HepG2 (cell line): ENCODE results near the gene ZNF213. TPM values are rescaled to one million over a fixed set of nuclear protein-coding genes. Genes with fewer than 3 reads are reported as not detected.

Experiments used
- ATAC-seq: fragments of 200-7000 bp; cut with Tn5 transposase; 3 replicates; pipeline ENCODE4 v1.9.1; 2020; ENCODE audit warnings: mild to moderate bottlenecking, moderate library complexity
- BruUV-seq: library from RNA; stranded (reverse); fragments of 400-500 nt; replicated peaks from 2 replicates; lab custom pipeline; 2021; lab: Mats Ljungman, UMichigan
- CTCF ChIA-PET: fragments of 300-600 bp; formaldehyde crosslinking; extraction: SDS; loops from one replicate; lab custom pipeline; 2021; ENCODE audit warnings: low total read pairs, inconsistent platforms, low intra/inter-chr PET ratio; lab: Yijun Ruan, JAX
- POLR2A ChIA-PET: fragments of 350-600 bp; sonication (Branson Sonifier 250); formaldehyde crosslinking; loops from one replicate; lab custom pipeline; 2020; ENCODE audit warnings: antibody characterized with exemption, inconsistent platforms; lab: Yijun Ruan, JAX
- DNase-seq: peaks from one replicate; pipeline ENCODE4 v3.0.0-alpha.2; 2015; ENCODE audit warnings: low spot score
- FAIRE-seq: peaks from 3 replicates; lab custom pipeline; 2011; peaks lifted over from hg19 to GRCh38; lab: Jason Lieb, UNC
- H2AFZ ChIP-seq: one replicate; pipeline ENCODE4 v1.6.1; 2011; ENCODE audit warnings: low read length, inconsistent platforms
- H3K27ac ChIP-seq: fragments of 300-600 bp; 3 replicates; pipeline ENCODE4 v1.8.0; 2011; ENCODE audit warnings: mixed run types, mild to moderate bottlenecking, mixed read lengths, low read length, inconsistent platforms; ENCODE audit not compliant: insufficient read depth; ENCODE audit errors: extremely low read length
- H3K27me3 ChIP-seq, 2 experiments: fragments of 200-600 bp in 1 of 2; 2 replicates in 1 of 2; 3 replicates in 1 of 2; pipeline versions ENCODE4 v1.6.0 to v1.8.0; 2011; ENCODE audit warnings: low read length in 2 of 2, mild to moderate bottlenecking in 2 of 2, moderate library complexity in 2 of 2, inconsistent platforms in 1 of 2; ENCODE audit not compliant: insufficient read depth in 2 of 2, control insufficient read depth in 1 of 2
- H3K36me3 ChIP-seq, 2 experiments: fragments of 200-600 bp in 1 of 2; replicated peaks in 1 of 2; 2 replicates in 1 of 2; 3 replicates in 1 of 2; pipeline versions ENCODE4 v1.5.1 to v1.8.0; 2011; ENCODE audit warnings: low read length in 2 of 2, inconsistent platforms in 1 of 2; ENCODE audit not compliant: insufficient read depth in 2 of 2, control insufficient read depth in 1 of 2
- H3K4me1 ChIP-seq: 2 replicates; pipeline ENCODE4 v1.5.1; 2012; ENCODE audit warnings: low read length, inconsistent platforms; ENCODE audit not compliant: insufficient read depth
- H3K4me2 ChIP-seq: 2 replicates; pipeline ENCODE4 v1.6.0; 2011; ENCODE audit warnings: low read depth, low read length, inconsistent platforms
- H3K4me3 ChIP-seq, 3 experiments: fragments of 200-600 bp in 1 of 3; sonication (generic), shearing (Covaris generic) in 1 of 3; replicated peaks in 1 of 3; 2 replicates each; pipeline ENCODE4 v1.5.1; 2011 to 2016; ENCODE audit warnings: low read length in 3 of 3, inconsistent platforms in 2 of 3, low read depth in 2 of 3, mild to moderate bottlenecking in 2 of 3, control low read depth in 1 of 3, mixed read lengths in 1 of 3; ENCODE audit not compliant: insufficient read depth in 1 of 3
- H3K79me2 ChIP-seq: one replicate; pipeline ENCODE4 v1.6.1; 2011; ENCODE audit warnings: low read length, inconsistent platforms; ENCODE audit not compliant: insufficient read depth
- H3K9ac ChIP-seq: 2 replicates; pipeline ENCODE4 v1.6.0; 2011; ENCODE audit warnings: mild to moderate bottlenecking, low read depth, low read length, inconsistent platforms; ENCODE audit not compliant: insufficient read depth
- H3K9me3 ChIP-seq: 2 replicates; pipeline ENCODE4 v1.5.1; 2012; ENCODE audit warnings: mild to moderate bottlenecking, low read length
- H4K20me1 ChIP-seq: 2 replicates; pipeline ENCODE4 v1.6.0; 2011; ENCODE audit warnings: inconsistent platforms, mild to moderate bottlenecking, low read length, moderate library complexity; ENCODE audit not compliant: insufficient read depth
- CENPX ChIP-seq: sonication (generic); formaldehyde crosslinking; IDR thresholded peaks from 2 replicates; pipeline ENCODE4 v1.9.0; 2021; ENCODE audit warnings: mild to moderate bottlenecking, missing genetic modification reagents, moderate library complexity
- CREM ChIP-seq, 2 experiments: sonication (generic) in 1 of 2; formaldehyde crosslinking in 1 of 2; IDR thresholded peaks; 2 replicates each; pipeline versions ENCODE4 v1.4.0 to v1.6.1; 2016 to 2020; ENCODE audit warnings: antibody characterized with exemption in 1 of 2, mild to moderate bottlenecking in 1 of 2, missing genetic modification reagents in 1 of 2
- HNRNPL ChIP-seq: fragments of 200-400 bp; formaldehyde crosslinking; IDR thresholded peaks from 2 replicates; pipeline ENCODE4 v1.6.1; 2017; ENCODE audit warnings: mild to moderate bottlenecking, low read depth, low read length
- LCORL ChIP-seq, 2 experiments: fragments of 450-650 bp in 1 of 2; sonication (generic) in 1 of 2; formaldehyde crosslinking in 1 of 2; IDR thresholded peaks; 2 replicates each; pipeline versions ENCODE4 v1.5.0 to v1.6.1; 2017 to 2020; ENCODE audit warnings: antibody characterized with exemption in 1 of 2, missing genetic modification reagents in 1 of 2
- SALL2 ChIP-seq: sonication (generic); formaldehyde crosslinking; IDR thresholded peaks from 2 replicates; pipeline ENCODE4 v1.8.1; 2023; ENCODE audit warnings: mild to moderate bottlenecking, missing genetic modification reagents, inconsistent platforms
- ZNF225 ChIP-seq: sonication (generic); formaldehyde crosslinking; IDR thresholded peaks from 2 replicates; pipeline ENCODE4 v1.4.0; 2020; ENCODE audit warnings: mild to moderate bottlenecking, missing genetic modification reagents
- ZNF724P ChIP-seq: sonication (generic); formaldehyde crosslinking; IDR thresholded peaks from 2 replicates; pipeline ENCODE4 v1.8.0; 2022; ENCODE audit warnings: missing genetic modification reagents, borderline replicate concordance
- WGBS: methylation state at CpG from one replicate; pipeline ENCODE4 v1.1.6; 2017; ENCODE audit warnings: low lambda C conversion rate; 5-methylcytosine and 5-hydroxymethylcytosine counted together
- in situ Hi-C: cut with HindIII; loops from 2 replicates; pipeline ENCODE4 v1.10.0; 2017; ENCODE audit warnings: low pct_unique_long_range_greater_than_20kb; ENCODE audit not compliant: extremely low pct_ligation_motif_present
- intact Hi-C: fragments of 100-400 bp; cut with micrococcal nuclease; formaldehyde crosslinking; loops from one replicate; pipeline ENCODE4 v1.10.0; 2022; ENCODE audit not compliant: unreplicated experiment
- polyA plus RNA-seq, 8 experiments: library from polyadenylated mRNA; depleted of rRNA in 3 of 8; stranded (reverse) in 7 of 8; unstranded in 1 of 8; fragments of >200 nt; fragmentation: Illumina TruSeq in 4 of 8; extraction: Trizol in 4 of 8; gene quantifications; 2 replicates each; pipeline versions ENCODE4 v1.2.1 to v1.2.3, GENCODE V29; 2011 to 2016; ENCODE audit warnings: low read depth in 4 of 8, missing spikeins in 1 of 8, mixed read lengths in 1 of 8; ENCODE audit not compliant: insufficient read depth in 1 of 8
- total RNA-seq, 5 experiments: library from RNA; depleted of rRNA; stranded (reverse); fragments of >200 nt; fragmentation: Illumina TruSeq; extraction: Trizol; gene quantifications; 2 replicates each; pipeline ENCODE4 v1.2.3, GENCODE V29; 2016; ENCODE audit warnings: low read depth in 1 of 5
- TF ChIP-seq, protein P1 (sequence below): sonication (generic); formaldehyde crosslinking; conservative IDR thresholded peaks from 2 replicates; pipeline ENCODE4 v1.8.0; 2022; ENCODE audit warnings: mild to moderate bottlenecking, moderate library complexity, missing genetic modification reagents
- TF ChIP-seq, protein P2 (sequence below): sonication (generic); formaldehyde crosslinking; IDR thresholded peaks from 2 replicates; pipeline ENCODE4 v1.5.1; 2020; ENCODE audit warnings: mild to moderate bottlenecking, missing genetic modification reagents, moderate library complexity
- TF ChIP-seq, protein P3 (sequence below): sonication (generic); formaldehyde crosslinking; IDR thresholded peaks from 2 replicates; pipeline ENCODE4 v1.4.0; 2020; ENCODE audit warnings: missing genetic modification reagents
- TF ChIP-seq, protein P4 (sequence below): sonication (generic); formaldehyde crosslinking; IDR thresholded peaks from 2 replicates; pipeline ENCODE4 v1.8.1; 2023; ENCODE audit warnings: mild to moderate bottlenecking, missing genetic modification reagents
- TF ChIP-seq, protein P5 (sequence below): IDR thresholded peaks from 2 replicates; pipeline ENCODE4 v1.6.1; 2016; ENCODE audit warnings: mild to moderate bottlenecking, missing biosample characterization, missing genetic modification reagents

The ZNF213 gene
- total and polyA plus RNA-seq, 2 of the 13 experiments (the other 11 are each of a cell fraction or from before 2014, with no cell fraction given): 0.59 to 0.97 TPM

DNA sequence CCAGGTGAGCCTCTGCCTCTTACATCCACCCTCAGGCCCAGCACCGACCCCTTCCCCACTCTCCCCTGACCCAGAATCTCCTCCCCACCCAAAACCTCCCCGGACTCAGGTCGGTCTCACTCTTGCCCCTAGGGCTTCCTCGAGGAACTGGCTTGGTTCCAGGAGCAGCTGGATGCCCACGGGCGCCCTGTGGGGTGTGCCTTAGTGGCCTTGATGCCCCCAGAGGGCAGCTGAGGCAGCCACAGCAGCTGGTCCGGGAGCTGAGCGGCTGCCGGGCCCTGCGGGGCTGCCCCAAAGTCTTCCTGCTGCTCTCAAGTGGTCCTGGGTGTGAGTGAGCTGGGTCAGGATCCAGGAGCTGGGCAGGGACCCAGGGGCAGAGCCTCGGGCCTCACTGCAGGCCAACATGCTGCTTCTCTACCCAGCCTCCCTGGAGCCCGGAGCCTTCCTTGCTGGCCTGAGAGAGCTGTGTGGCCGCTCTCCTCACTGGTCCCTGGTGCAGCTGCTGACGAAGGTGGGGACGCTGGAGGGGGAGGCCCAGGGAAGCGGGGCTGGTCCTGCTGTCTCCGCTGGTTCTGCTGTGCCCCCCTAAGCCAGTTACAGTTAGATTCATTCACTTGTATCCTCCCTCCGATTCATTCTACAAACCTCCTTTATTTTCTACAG is 9.6 kb downstream of the ZNF213 start:
- H4K20me1 ChIP-seq: no peaks in the 10 kb centered on the region
- H3K79me2 ChIP-seq: no peaks in the 10 kb centered on the region
- peak overlapping the region; percentile 84 for H3K4me2 ChIP-seq
- peaks cover 62% of the 10 kb centered on the region for H3K4me1 ChIP-seq
- H3K27ac ChIP-seq: peak overlapping the region; percentile 40
- no TSS peak for BruUV-seq
- ChIA-PET CTCF (no interaction called here), POLR2A (interaction anchor here (1.2 to 1.9 kb wide), 3 partner anchors 10 to 13 kb away, joined by 3 to 26 read pairs (median 7); partner anchors contain the start of gene ZNF213)
- H3K27me3 ChIP-seq: peaks cover 0 to 26% of the 10 kb centered on the region in 2 experiments; a peak in 3 of 5 replicates
- peak; percentile 18 for ATAC-seq
- H2AFZ ChIP-seq: no peak overlapping the region
- intact Hi-C loops: no loop called here
- FAIRE-seq: no peak
- H3K9ac ChIP-seq: peak overlapping the region; percentile 42; the same call in 1 of the 2 replicates
- no peaks in the 10 kb centered on the region for H3K9me3 ChIP-seq
- peak overlapping the region in 2 of 3 experiments; percentile 30 to 69; a peak in 5 of 6 replicates for H3K4me3 ChIP-seq
- 67% methylated on average over 2 of the region's 18 CpGs for WGBS
- in situ Hi-C loops: no loop called here
- H3K36me3 ChIP-seq: no peaks in the 10 kb centered on the region
- no peak for DNase-seq
- 0 out of 2 replicates have a peak, but pooled peaks have one; percentile 13 for TF ChIP-seq SALL2 (CRISPR knock-in tag)
- TF ChIP-seq ZNF724P (CRISPR knock-in tag): 0 out of 2 replicates have a peak, but pooled peaks have one; percentile 9
- TF ChIP-seq, protein P1, sequence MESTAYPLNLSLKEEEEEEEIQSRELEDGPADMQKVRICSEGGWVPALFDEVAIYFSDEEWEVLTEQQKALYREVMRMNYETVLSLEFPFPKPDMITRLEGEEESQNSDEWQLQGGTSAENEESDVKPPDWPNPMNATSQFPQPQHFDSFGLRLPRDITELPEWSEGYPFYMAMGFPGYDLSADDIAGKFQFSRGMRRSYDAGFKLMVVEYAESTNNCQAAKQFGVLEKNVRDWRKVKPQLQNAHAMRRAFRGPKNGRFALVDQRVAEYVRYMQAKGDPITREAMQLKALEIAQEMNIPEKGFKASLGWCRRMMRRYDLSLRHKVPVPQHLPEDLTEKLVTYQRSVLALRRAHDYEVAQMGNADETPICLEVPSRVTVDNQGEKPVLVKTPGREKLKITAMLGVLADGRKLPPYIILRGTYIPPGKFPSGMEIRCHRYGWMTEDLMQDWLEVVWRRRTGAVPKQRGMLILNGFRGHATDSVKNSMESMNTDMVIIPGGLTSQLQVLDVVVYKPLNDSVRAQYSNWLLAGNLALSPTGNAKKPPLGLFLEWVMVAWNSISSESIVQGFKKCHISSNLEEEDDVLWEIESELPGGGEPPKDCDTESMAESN (CRISPR knock-in tag): peak; percentile 73
- TF ChIP-seq, protein P2, sequence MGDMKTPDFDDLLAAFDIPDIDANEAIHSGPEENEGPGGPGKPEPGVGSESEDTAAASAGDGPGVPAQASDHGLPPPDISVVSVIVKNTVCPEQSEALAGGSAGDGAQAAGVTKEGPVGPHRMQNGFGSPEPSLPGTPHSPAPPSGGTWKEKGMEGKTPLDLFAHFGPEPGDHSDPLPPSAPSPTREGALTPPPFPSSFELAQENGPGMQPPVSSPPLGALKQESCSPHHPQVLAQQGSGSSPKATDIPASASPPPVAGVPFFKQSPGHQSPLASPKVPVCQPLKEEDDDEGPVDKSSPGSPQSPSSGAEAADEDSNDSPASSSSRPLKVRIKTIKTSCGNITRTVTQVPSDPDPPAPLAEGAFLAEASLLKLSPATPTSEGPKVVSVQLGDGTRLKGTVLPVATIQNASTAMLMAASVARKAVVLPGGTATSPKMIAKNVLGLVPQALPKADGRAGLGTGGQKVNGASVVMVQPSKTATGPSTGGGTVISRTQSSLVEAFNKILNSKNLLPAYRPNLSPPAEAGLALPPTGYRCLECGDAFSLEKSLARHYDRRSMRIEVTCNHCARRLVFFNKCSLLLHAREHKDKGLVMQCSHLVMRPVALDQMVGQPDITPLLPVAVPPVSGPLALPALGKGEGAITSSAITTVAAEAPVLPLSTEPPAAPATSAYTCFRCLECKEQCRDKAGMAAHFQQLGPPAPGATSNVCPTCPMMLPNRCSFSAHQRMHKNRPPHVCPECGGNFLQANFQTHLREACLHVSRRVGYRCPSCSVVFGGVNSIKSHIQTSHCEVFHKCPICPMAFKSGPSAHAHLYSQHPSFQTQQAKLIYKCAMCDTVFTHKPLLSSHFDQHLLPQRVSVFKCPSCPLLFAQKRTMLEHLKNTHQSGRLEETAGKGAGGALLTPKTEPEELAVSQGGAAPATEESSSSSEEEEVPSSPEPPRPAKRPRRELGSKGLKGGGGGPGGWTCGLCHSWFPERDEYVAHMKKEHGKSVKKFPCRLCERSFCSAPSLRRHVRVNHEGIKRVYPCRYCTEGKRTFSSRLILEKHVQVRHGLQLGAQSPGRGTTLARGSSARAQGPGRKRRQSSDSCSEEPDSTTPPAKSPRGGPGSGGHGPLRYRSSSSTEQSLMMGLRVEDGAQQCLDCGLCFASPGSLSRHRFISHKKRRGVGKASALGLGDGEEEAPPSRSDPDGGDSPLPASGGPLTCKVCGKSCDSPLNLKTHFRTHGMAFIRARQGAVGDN (CRISPR knock-in tag): peak; percentile 50; the same call in 1 of the 2 replicates
- TF ChIP-seq LCORL (IDR thresholded peaks at IDR 0.05): no peak
- TF ChIP-seq LCORL (CRISPR knock-in tag; IDR thresholded peaks at IDR 0.05): peak; percentile 11; the same call in 1 of the 2 replicates
- no peak for TF ChIP-seq ZNF225 (CRISPR knock-in tag)
- TF ChIP-seq, protein P3, sequence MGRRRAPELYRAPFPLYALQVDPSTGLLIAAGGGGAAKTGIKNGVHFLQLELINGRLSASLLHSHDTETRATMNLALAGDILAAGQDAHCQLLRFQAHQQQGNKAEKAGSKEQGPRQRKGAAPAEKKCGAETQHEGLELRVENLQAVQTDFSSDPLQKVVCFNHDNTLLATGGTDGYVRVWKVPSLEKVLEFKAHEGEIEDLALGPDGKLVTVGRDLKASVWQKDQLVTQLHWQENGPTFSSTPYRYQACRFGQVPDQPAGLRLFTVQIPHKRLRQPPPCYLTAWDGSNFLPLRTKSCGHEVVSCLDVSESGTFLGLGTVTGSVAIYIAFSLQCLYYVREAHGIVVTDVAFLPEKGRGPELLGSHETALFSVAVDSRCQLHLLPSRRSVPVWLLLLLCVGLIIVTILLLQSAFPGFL (CRISPR knock-in tag): no peak
- TF ChIP-seq HNRNPL: 0 out of 2 replicates have a peak, but pooled peaks have one; percentile 55
- TF ChIP-seq CREM (IDR thresholded peaks at IDR 0.05): 0 out of 2 replicates have a peak, but pooled peaks have one; percentile 3
- no peak for TF ChIP-seq CREM (CRISPR knock-in tag; IDR thresholded peaks at IDR 0.05)
- TF ChIP-seq CENPX (CRISPR knock-in tag): no peak
- TF ChIP-seq, protein P4, sequence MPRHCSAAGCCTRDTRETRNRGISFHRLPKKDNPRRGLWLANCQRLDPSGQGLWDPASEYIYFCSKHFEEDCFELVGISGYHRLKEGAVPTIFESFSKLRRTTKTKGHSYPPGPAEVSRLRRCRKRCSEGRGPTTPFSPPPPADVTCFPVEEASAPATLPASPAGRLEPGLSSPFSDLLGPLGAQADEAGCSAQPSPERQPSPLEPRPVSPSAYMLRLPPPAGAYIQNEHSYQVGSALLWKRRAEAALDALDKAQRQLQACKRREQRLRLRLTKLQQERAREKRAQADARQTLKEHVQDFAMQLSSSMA: 0 out of 2 replicates have a peak, but pooled peaks have one; percentile 38
- TF ChIP-seq, protein P5, sequence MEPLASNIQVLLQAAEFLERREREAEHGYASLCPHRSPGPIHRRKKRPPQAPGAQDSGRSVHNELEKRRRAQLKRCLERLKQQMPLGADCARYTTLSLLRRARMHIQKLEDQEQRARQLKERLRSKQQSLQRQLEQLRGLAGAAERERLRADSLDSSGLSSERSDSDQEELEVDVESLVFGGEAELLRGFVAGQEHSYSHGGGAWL (CRISPR knock-in tag): 0 out of 2 replicates have a peak, but pooled peaks have one; percentile 14
